GM21786 (cell line): Measurements from ENCODE around the gene PHACTR3.
A peak's percentile ranks its signal among the peaks of the same experiment; 100 is the strongest.

Experiments used
- ATAC-seq: cut with Tn5 transposase; IDR thresholded peaks from one replicate; pipeline ENCODE4 v1.9.1; 2021; ENCODE audit not compliant: unreplicated experiment

Gene PHACTR3

DNA sequence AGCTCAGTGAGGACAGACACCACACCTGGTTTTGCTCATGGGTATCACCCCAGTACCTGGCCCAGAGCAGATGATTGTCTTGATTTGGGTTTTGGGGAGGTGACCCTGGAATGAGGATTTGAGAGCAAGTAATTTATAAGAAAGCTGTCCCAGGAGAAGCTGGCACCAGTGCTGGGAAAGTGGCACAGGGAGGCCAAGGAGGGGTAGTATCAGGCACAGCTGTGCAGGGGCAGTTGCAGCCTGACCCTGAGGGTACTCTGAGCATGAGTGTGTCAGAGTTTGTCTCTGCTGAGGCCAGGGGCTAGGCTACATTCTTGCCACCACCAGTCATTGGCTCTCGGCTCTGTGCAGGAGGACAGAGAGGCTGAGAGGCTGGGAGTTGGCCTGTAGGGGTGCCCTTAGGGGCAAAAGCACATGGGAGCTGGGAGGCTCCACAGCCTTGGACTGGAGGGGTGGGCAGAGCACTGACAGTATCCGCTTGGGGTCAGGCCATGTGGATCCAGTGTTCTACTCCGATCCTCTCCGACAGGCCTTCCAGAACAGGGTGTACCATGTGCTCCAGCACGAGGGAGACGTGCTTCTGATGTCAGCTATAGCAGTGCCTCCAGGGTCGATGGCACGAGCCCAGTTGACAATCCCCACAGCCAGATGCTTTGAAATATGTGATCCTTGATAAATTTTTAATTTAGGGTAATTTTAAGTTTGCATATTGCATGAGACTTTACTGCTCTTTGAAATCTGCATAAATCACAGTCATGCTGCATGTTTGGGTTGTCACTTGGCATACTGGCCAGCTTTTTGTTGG is 121.3 kb downstream of the PHACTR3 start:
- ATAC-seq = no peak

DNA sequence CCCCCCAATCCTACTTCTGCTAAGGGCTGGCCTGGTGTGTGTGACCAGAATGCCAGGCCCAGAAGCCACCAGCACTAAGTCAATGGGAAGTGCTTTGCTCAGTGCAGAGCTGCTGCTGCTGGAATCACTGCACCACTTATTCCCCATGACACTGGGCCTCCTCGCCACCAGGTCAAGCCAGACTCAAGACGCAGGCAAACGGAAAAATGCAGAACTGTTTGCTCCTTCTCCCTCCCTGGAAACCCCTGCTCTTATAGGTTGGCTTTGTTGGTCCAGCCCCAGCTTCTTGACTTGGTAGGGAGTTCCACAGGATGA is 121.9 kb downstream of the PHACTR3 start:
- no peak for ATAC-seq

DNA sequence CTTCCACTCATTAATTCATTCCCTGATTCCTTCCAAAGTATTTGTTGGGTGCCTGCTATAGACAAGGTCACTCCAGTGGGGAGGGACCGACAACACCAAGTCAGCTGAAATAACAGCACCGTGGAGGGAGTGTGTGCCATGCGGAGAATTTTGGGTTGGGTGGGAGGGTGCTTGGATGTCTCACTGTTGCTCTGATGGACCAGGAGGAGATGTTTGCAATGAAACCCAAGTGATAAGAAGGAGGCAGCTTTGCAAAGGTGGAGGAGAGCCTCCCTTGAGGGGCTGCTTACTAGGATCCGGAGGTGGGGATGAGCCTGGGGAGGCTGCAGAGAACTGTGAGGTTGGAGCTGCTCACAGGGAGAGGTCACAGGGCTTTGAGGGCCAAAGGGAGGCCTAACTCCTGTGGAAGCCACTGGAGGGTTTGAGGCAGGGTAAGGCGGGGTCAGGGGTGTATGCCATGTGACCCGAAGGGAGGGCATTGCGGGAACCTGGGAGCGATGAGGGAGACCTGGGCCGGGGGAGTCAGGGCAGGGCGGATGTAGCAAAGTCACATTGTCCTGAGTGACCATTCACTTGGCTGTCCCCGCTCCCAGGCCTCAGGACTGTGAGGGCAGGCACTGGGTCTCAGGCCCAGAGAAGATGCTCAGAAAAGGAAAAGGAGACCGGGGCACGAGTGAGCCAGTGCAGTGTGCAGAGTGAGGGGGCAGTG is 124.5 kb downstream of the PHACTR3 start:
- ATAC-seq = no peak

DNA sequence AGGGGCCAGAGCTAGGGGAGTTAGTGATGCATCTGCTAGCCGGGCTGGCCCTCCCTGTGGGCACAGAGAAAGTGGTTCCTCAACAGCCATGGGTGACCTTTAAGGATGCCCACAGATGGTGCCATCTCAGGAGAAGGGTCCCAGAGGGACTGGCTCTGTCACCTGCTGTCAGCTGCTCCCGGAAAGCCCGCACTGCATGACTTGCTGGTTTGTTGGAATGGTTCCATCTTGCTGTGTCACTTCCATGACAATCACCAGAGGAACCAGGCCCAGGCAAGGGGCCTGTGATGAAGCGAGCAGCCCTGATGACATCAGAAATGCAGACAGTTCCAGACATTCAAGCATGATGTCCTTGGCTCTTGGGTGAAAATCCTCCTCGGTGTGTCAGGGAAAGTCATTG is 125.2 kb downstream of the PHACTR3 start:
- no peak for ATAC-seq

DNA sequence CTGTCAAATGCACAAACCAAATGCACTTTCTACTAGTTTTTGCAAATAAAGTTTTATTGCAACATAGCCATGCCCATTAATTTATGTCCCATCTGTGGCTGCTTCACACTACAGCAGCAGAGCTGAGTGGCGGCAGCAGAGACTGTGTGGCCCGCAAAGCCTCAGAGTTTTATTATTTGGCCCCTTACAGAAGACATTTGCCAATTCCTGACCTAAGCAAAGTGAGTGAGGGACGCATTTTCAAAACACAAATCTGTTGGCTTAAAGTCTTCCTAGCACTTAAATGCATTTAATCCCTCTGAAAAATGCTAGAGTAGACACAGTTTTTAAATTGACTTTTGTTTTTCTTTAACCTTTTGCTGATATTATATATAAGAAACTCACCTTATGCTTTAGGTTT is 126.4 kb downstream of the PHACTR3 start:
- ATAC-seq = no peak

DNA sequence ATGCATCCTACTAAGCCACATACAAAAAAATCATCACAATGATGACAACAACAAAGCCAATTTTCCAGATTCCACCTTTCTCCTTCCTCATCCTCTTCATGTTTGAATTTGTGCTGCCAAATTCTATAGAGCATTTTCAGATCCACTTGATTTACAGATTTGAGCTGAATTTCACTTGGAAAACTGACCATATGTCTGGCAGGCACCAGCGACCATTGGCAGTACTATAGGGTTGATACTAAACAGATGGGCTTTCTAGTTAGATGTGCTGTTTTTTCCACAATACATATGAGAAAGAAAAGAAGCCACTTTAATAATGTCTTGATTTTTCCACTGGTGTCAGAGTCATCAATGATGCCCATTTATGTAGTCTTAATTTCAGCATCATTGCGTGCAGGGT is 127.0 kb downstream of the PHACTR3 start:
- no peak for ATAC-seq

DNA sequence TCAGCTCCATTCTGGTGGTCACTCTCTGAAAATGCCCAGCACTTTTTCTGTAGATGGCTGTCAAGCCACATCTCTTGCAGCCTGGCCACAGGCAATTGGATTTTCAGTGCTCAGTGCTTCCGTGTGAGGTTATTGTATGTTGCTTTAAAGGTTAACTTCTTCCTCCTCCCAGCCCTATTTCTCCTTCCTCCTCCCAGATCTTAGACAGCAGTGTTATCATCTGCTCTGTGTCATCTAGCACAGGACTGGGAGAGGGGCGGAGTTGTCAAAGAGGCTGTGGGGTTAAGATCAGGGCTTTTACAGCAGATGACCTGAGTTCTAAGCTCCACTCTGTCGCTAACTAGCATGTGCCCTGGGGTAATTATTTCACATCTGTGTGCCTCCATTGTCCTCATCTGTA is 129.0 kb downstream of the PHACTR3 start:
- no peak for ATAC-seq

DNA sequence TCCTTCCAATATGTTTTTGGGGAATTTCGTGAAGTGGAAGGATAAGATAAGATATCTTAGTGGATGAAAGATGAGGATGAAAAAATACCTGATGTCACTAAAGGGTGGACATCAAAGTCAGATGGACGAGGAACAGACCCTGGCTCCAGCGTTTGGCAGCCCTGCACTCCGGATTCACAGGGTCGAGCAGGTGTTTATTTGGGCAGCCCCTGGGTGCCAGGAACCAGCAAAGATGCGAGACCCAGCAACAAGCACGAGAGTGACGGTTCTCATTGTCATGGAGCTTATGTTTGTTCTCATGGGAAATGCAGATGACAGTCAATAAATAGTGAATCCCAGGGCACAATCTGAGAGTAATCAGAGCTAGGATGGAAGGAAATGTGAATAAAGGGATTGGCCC is 131.1 kb downstream of the PHACTR3 start:
- ATAC-seq = no peak

DNA sequence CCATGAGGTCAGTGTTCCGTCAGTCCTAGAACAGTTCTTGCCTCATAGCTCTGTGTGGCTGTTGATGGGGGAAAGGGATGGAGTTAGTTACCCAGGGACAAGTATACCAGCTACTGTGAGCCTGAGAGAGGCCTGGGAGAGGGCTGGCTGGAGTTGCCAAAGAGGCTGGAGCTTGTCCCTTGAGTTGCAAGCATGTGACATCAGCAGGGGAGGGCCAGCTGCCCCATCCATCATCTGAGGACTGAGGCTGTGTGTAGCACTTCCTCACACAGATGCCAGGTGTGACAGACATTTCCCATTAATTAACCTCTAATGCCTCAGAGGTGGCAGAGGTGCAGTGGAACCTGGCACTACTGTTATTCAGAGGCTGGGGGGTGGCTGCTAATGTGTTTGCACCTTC is 131.6 kb downstream of the PHACTR3 start:
- no peak for ATAC-seq

DNA sequence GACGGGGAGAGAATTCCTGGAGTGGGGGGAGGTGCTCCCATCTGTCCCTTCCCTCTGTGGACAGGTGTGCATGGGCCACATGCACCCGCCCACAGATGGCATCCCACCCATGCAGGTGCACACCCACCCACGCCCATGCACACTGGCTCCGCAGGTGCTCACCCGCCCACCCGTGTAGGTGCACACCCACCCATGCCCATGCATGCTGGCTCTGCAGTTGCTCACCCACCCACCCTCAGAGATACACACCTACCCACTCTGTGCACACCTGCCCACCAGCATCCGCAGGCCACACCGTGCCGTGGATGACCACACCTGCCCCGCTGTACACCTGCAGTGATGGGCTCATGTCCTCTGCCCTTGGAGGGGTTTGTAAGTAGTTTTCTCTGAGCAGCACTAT is 132.0 kb downstream of the PHACTR3 start:
- no peak for ATAC-seq

DNA sequence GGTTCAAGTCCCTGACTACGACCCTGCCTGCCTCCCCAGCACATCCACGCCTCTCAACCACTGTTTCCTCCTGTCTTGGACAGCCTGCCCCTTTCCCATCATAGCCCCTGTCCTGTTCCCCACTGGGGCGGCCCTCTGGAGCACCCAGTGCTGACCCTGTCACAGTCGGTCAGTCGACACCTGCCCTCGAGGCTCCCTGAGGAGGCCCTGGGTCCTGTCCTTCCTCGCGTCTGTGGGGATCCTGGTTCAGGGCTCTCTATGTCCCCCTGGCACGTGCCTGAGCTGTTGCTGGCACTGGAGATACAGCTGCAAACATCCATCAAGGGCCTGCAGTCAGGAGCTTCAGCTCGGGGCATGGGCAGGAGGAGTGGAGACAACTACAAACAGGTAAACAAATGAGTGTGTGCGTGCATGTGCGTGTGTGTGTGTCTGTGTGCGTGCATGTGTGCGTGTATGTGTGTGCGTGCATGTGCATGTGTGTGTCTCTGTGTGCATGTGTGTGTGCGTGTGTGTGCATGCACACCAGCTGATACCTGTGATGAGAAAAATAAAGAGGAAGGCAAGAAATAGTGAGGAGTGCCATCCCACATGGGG is 132.8 kb downstream of the PHACTR3 start:
- no peak for ATAC-seq

DNA sequence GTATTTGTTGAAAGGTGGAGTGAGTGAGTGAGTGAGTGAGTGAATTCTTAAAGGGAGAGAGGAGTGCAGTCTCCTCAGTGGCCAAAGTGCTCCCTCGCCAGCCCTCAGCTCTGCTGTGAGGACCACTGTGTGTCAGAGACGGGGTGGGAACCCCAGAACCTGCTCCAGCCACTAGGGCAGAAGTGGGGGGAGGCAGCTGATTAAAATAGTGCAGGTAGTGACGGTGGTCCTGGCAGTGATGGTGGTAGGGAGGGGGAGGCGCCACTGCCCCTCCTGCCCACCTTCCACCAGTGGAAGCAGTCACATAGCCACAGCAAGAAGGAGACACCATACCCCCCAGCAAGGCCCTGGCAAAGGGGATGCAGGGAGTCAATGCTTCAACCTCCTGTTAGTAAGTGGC is 133.5 kb downstream of the PHACTR3 start:
- ATAC-seq = no peak

DNA sequence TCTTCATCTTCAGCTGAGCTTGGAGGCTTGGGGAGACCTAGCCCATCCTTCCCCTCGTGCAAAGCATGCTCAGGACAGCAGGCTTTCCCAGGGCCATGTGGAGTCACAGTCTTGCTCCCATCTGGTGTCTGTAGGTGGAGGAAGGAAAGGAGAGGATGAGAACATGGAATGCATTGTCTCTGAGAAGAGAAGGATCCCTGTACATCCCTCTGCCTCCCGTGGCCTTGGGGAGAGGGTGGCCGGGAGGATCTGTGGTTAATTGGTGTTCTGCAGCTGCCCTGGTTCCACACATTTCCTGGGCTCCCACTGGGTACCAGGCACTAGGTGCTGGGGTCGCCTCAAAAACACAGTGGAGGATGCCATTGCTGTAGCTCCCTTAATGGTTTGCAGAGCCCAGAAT is 134.5 kb downstream of the PHACTR3 start:
- ATAC-seq = no peak

DNA sequence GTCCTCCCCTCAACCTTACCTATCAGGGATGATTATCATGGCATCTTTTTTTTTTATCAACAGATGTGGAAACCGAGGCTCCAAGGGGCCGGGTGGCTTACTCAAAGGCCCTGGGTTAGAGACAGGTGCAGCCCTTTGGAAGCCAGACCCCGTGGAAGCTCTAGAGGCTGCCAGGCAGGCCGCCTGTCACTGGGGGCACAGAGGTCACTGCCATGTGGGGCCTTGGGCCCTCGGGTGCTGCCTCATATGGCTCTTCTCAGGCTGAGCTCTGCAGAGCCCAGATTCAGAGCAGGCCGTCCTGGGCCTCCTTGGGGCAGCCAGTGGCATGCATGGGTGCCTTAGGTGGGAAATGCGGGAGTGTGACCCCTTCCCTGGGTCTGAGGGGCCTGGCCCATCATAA is 136.3 kb downstream of the PHACTR3 start:
- no peak for ATAC-seq

DNA sequence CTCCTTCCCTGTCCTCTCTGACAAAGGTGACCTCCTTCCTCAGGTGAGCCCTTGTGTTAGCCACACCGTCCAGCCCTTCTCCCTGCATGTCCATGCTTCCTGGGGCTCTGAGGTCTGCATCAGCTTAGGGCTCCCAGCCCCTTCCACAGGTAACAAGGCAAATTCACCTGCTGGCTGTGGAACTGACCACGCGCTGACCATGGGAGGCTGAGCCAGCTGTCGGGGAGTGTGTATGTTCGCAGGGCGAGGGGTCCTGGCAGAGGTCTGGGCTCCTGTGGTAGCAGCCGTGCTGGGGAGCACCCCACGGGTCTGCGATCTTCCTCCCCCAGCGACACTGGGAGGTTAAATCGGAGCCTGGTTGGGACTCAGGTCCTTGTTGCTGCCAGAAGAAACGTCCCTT is 136.7 kb downstream of the PHACTR3 start:
- ATAC-seq = no peak

DNA sequence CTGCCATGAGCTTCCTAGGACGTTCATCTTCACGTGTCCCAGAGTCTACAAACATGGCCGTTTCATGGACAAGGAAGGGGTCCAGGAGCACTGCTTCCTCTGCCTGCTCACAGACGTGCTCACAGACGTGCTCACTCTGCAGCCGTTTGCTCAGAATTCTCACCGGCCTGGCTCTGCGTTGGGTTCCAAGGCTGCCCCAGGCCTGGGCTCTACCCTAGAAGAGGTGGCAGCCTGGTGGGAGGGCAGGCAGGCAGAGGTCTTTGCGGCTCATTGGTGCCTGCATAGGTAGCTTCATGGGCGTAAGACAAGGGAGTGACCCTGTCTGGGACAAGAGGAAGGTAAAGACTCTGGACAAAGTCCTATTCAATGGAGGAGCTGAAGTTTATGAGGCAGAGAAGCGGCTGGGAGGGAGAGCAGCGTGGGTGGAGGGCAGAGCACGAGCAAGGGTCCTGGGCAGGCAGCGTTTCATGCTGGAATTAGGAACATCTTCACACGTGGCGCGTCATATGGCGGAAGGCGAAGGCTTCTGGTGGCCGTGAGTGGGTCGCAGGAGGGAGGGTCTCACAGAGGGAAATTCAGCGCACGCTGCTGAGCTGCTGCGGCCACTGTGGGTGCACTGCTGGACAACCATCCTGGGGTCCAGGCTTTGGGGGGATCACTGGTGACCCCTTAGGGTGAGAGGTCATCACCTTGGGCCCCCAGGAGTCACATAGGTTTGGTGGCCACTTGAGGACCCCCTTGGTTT is 138.2 kb downstream of the PHACTR3 start:
- no peak for ATAC-seq

DNA sequence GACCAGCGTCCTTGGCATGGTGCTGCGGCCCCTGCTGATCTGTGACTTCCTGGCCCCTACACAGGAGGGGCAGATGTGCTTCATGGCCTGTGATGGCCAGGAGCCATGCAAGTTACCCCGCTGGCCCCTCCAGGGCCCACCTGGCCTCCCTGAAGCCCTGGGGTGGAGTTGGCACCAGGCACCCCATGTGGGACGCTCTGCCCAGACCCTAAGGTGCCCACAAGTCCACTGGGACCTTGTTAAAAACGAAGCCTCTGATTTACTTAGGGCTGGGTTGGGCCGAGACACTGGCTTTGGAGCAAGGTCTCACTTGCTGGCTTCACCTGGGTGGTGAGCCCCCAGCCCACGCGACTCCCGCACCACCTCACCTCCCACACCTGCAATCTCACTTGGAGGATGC is 139.0 kb downstream of the PHACTR3 start:
- no peak for ATAC-seq

DNA sequence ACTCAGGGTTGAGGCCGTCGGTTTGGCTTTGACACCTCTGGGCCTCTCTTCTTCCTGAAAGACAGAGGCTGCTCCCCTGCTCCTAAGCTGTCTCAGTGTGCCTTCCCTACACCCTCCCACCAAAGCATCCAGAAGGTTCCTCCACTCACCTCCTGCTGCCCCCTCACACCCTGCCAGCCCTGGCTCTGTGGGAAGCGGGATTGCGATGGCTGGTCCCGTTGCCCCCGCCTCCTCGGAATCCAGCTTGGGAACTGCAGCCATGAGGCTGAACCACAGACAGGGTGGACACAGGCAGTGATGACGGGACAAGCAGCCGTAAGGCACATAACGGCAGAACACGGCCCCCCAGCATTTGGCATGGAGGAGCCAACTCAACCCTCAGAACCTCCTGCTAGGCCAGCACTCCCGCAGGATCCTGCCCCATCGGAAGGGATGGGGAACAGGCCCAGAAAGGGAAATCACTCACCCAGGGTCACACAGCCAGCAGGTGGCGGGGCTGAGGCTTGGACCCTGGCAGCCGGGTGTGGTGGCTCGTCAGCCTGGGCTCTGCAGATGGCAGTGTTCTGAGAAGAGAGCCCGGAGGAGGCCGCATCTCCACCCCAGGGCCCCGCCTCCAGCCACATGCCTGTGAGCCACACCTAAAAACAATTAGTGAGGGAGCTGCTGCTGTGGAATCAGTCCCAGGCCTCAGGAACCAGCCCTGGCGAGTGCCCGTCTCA is 139.6 kb downstream of the PHACTR3 start:
- ATAC-seq = peak; percentile 53

DNA sequence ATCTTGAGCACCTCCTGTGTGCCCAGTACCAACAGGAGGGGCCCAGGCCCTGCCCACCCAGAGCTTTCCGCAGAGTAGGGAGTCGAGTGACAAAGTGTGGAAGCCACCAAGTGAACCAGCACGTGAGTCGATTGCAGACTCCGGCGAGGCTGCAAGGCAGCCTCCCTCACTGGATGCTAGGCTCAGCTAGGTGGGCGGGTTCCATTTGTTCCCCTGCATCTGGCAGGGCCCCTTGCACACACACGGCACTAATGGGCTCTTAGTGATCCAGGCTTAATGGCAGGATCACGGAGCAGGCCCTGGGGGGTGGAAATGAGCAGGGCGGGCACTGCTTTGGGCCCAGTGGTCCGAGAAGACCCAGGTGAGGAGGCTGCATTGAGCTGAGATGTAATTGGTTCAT is 140.4 kb downstream of the PHACTR3 start:
- ATAC-seq = no peak

DNA sequence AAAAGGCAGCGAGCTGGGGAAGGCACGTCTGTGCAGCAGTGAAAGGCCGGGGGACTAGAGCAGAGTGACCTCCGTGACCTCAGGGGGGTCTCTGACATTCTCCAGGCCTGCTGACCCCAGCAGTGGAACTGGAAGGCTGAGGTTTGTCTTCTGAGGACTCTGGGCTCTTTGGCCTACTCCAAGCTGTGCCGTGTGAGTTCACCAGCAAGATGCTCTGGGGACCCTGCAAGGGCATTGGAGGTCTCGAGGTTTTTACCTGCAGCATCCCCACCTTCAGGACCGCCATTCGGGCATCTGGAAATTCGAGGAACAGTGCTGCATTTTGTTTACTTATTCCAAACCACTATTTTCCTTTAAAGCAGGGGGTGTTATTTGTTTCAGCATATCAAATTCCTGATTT is 140.9 kb downstream of the PHACTR3 start:
- no peak for ATAC-seq

DNA sequence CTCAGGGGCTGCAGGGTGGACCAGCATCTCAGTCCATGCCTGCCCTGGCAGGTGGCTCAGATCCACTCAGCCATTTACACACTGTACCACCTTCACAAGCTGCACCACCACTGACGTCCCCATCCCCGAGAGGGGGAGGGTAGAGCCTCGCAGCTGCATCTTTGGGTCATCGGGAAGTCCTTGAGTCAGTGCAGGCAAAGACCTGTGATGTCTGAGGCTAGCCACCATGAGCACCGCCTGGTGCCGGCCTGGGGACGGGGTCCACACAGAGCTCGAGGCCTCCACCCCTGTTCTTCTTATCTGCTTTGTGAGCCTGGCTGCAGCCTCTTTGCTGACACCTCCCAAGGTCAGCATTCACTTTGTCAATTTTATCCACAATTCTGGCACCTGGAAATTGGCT is 141.4 kb downstream of the PHACTR3 start:
- no peak for ATAC-seq
